ENCODE data around the gene FZR1. TPM values are rescaled to one million over a fixed set of nuclear protein-coding genes. Genes with fewer than 3 reads are reported as not detected.

FZR1 gene
- total and polyA plus RNA-seq, 9 of the 15 experiments (the other 6 are each of a cell fraction or from before 2014, with no cell fraction given): 0.18 to 48.0 (median 22.2) TPM

GRCh38 chr19:3544742-3545668 lies 38.9 kb downstream of the FZR1 start (continued):
- TF ChIP-seq CCAR2 (IDR thresholded peaks at IDR 0.05; ENCODE audit: low read depth, low read length): no peak
- no peak for TF ChIP-seq SAFB (IDR thresholded peaks at IDR 0.05; ENCODE audit: borderline replicate concordance, low read depth, low read length)
- no peak for TF ChIP-seq PHF21A (IDR thresholded peaks at IDR 0.05; ENCODE audit: borderline replicate concordance, low read depth)
- no peak for TF ChIP-seq ARHGAP35 (IDR thresholded peaks at IDR 0.05; ENCODE audit: partially characterized antibody)
- no peak for TF ChIP-seq MTA2 (IDR thresholded peaks at IDR 0.05; ENCODE audit: low read depth)
- TF ChIP-seq PYGO2 (tag; IDR thresholded peaks at IDR 0.05): no peak
- TF ChIP-seq TCF15 (CRISPR knock-in tag; IDR thresholded peaks at IDR 0.05): no peak
- TF ChIP-seq MAFF (IDR thresholded peaks at IDR 0.05; ENCODE audit: low read length): no peak
- TF ChIP-seq CHD4 (IDR thresholded peaks at IDR 0.05; ENCODE audit: insufficient read depth, insufficient replicate concordance, low read depth, low read length, poor library complexity, severe bottlenecking): no peak
- TF ChIP-seq BHLHE40 (IDR thresholded peaks at IDR 0.05; ENCODE audit: low read length): 0 out of 2 replicates have a peak, but pooled peaks have one; percentile 24
- 0 out of 2 replicates have a peak, but pooled peaks have one; percentile 41 for TF ChIP-seq HDAC2 (IDR thresholded peaks at IDR 0.05)
- TF ChIP-seq ZNF699 (CRISPR knock-in tag; IDR thresholded peaks at IDR 0.05; ENCODE audit: insufficient replicate concordance): no peak
- no peak for TF ChIP-seq AFF4 (CRISPR knock-in tag; IDR thresholded peaks at IDR 0.05)
- no peak for TF ChIP-seq NEUROD1 (IDR thresholded peaks at IDR 0.05; ENCODE audit: borderline replicate concordance, low read depth, low read length, partially characterized antibody)
- peak; percentile 20; the same call in 1 of the 2 replicates for TF ChIP-seq HCFC1 (IDR thresholded peaks at IDR 0.05; ENCODE audit: low read depth, low read length)
- no peak for TF ChIP-seq HSF4 (CRISPR knock-in tag; IDR thresholded peaks at IDR 0.05; ENCODE audit: borderline replicate concordance)
- TF ChIP-seq GATA2 (CRISPR knock-in tag; IDR thresholded peaks at IDR 0.05): no peak
- peak; percentile 60; the same call in 1 of the 2 replicates for TF ChIP-seq CTBP1 (IDR thresholded peaks at IDR 0.05; ENCODE audit: borderline replicate concordance)
- TF ChIP-seq ZNF311 (CRISPR knock-in tag; IDR thresholded peaks at IDR 0.05): no peak
- no peak for TF ChIP-seq SREBF2 (CRISPR knock-in tag; IDR thresholded peaks at IDR 0.05)
- peak; percentile 69 for TF ChIP-seq POLR2G (IDR thresholded peaks at IDR 0.05; ENCODE audit: low read depth, low read length)
- TF ChIP-seq KDM2B (CRISPR knock-in tag; IDR thresholded peaks at IDR 0.05): no peak
- TF ChIP-seq E2F6 (IDR thresholded peaks at IDR 0.05; ENCODE audit: borderline replicate concordance in 1 of 2, extremely low read depth in 1 of 2, insufficient read depth in 1 of 2, insufficient read length in 1 of 2, low read depth in 1 of 2, low read length in 1 of 2, poor library complexity in 1 of 2, severe bottlenecking in 1 of 2): no peak
